NCI-H345 treated with DMSO at 0.1 percent for 48 hours (cell line): ENCODE results near the gene STRIP2.

Source experiments
- DNase-seq: peaks from one replicate; lab custom pipeline; 2025; ENCODE audit not compliant: unreplicated experiment; lab: John Stamatoyannopoulos, UW

The STRIP2 gene

GRCh38 chr7:129489491-129489890 lies 55.3 kb downstream of the STRIP2 start:
- no peak for DNase-seq

- no peak for DNase-seq
Observed at GRCh38 chr7:129492391-129492790, 58.2 kb downstream of the STRIP2 start.

GRCh38 chr7:129493555-129493954 lies 59.3 kb downstream of the STRIP2 start:
- no peak for DNase-seq

GRCh38 chr7:129494041-129494440 lies 59.8 kb downstream of the STRIP2 start:
- DNase-seq: no peak

GRCh38 chr7:129495987-129496386 lies 61.8 kb downstream of the STRIP2 start:
- no peak for DNase-seq

GRCh38 chr7:129496653-129497052 lies 62.4 kb downstream of the STRIP2 start:
- no peak for DNase-seq

GRCh38 chr7:129497156-129497555 lies 62.9 kb downstream of the STRIP2 start:
- no peak for DNase-seq

GRCh38 chr7:129498021-129498420 lies 63.8 kb downstream of the STRIP2 start:
- DNase-seq: no peak

- DNase-seq: no peak
Observed at GRCh38 chr7:129499999-129500398, 65.8 kb downstream of the STRIP2 start.

- DNase-seq: peak; percentile 27
Observed at GRCh38 chr7:129501760-129502707, 67.8 kb downstream of the STRIP2 start, which contains the start of gene SMKR1. TSS of gene SMKR1 (plus strand) at chr7:129502531. CDS start at chr7:129502825, 294 bp downstream.

GRCh38 chr7:129502708-129503685 lies 68.8 kb downstream of the STRIP2 start:
- no peak for DNase-seq

GRCh38 chr7:129503725-129504124 lies 69.5 kb downstream of the STRIP2 start:
- no peak for DNase-seq

GRCh38 chr7:129512192-129512591 lies 78.0 kb downstream of the STRIP2 start:
- no peak for DNase-seq

GRCh38 chr7:129513546-129513945 lies 79.3 kb downstream of the STRIP2 start:
- DNase-seq: no peak

GRCh38 chr7:129514683-129515082 lies 80.5 kb downstream of the STRIP2 start:
- no peak for DNase-seq

GRCh38 chr7:129515381-129515780 lies 81.1 kb downstream of the STRIP2 start:
- DNase-seq: no peak

GRCh38 chr7:129517931-129518330 lies 83.7 kb downstream of the STRIP2 start:
- DNase-seq: no peak

GRCh38 chr7:129519464-129519863 lies 85.2 kb downstream of the STRIP2 start:
- DNase-seq: no peak

- DNase-seq: no peak
Observed at GRCh38 chr7:129522088-129522970, 88.1 kb downstream of the STRIP2 start.

- DNase-seq: no peak
Observed at GRCh38 chr7:129522971-129523340, 88.7 kb downstream of the STRIP2 start.

- no peak for DNase-seq
Observed at GRCh38 chr7:129523924-129524323, 89.7 kb downstream of the STRIP2 start.
